Activated CD8-positive, alpha-beta T cell treated with anti-CD3 and anti-CD28 coated beads for 36 hours (primary cell): Measurements from ENCODE around the gene SEPTIN10. TPM values are rescaled to one million over a fixed set of nuclear protein-coding genes. Genes with fewer than 3 reads are reported as not detected.
A peak's percentile ranks its signal among the peaks of the same experiment; 100 is the strongest.

Source experiments
- ATAC-seq: fragments of 200-7000 bp; cut with Tn5 transposase; one replicate; pipeline ENCODE4 v1.10.0; 2021; ENCODE audit warnings: mild to moderate bottlenecking, moderate library complexity
- CTCF ChIA-PET: fragments of 350-600 bp; sonication (Branson Sonifier 250); formaldehyde crosslinking; loops from one replicate; lab custom pipeline; 2021; ENCODE audit warnings: antibody characterized with exemption; lab: Charles Lee
- POLR2A ChIA-PET: fragments of 350-600 bp; sonication (Branson Sonifier 250); formaldehyde crosslinking; loops from one replicate; lab custom pipeline; 2021; ENCODE audit warnings: antibody characterized with exemption; lab: Charles Lee
- DNase-seq: peaks from one replicate; pipeline ENCODE4 v3.0.0-alpha.2; 2020
- H3K27ac Mint-ChIP-seq: one replicate; pipeline ENCODE4 v1.8.0; 2021; ENCODE audit warnings: mild to moderate bottlenecking, mixed read lengths
- H3K27me3 Mint-ChIP-seq: one replicate; pipeline ENCODE4 v1.8.0; 2021; ENCODE audit warnings: mixed read lengths
- H3K36me3 Mint-ChIP-seq: one replicate; pipeline ENCODE4 v1.8.0; 2021; ENCODE audit warnings: low read depth, mixed read lengths
- H3K4me1 Mint-ChIP-seq: one replicate; pipeline ENCODE4 v1.8.0; 2021; ENCODE audit warnings: low read depth, mixed read lengths
- H3K4me3 Mint-ChIP-seq: one replicate; pipeline ENCODE4 v1.8.0; 2021; ENCODE audit warnings: mild to moderate bottlenecking, moderate library complexity, mixed read lengths
- H3K9me3 Mint-ChIP-seq: one replicate; pipeline ENCODE4 v1.8.0; 2021; ENCODE audit warnings: mixed read lengths
- CTCF ChIP-seq: fragments of 200-600 bp; IDR thresholded peaks from one replicate; pipeline ENCODE4 v1.8.0; 2022; ENCODE audit warnings: antibody characterized with exemption, mild to moderate bottlenecking
- intact Hi-C: fragments of 100-400 bp; cut with micrococcal nuclease; formaldehyde crosslinking; loops from one replicate; pipeline ENCODE4 v1.10.0; 2022
- total RNA-seq, 2 experiments: library from RNA; stranded (reverse); gene quantifications; one replicate each; pipeline ENCODE4 v1.2.3, GENCODE V29; 2021

Gene SEPTIN10
- total RNA-seq, 2 experiments from 2014 or later: 0.49 to 0.86 TPM

DNA sequence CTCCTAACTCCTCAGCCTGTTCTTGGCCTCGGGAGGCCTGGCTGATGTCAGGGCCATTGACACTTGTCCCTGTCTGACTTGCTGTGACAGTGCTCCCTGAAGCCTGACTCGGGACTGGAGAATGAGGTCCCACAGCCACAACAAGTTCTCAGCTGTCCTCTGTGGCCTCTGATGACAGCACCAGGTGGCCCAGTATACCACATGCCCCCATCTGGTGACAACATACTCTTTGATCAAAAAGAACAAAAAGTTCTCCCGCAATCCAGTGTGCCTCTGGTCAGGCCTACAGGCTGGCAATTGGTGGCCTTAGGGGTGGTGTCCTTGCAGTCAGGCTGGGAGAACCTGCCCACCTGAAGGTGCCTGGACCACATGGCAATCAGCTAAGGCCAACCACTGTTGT, 102.6 kb downstream of the SEPTIN10 start:
- Mint-ChIP-seq H3K36me3 (no peaks in the 10 kb centered on the region), H3K4me1 (peaks cover 2% of the 10 kb centered on the region), H3K4me3 (no peak overlapping the region), H3K27me3 (no peaks in the 10 kb centered on the region), H3K9me3 (no peaks in the 10 kb centered on the region), H3K27ac (no peak overlapping the region)
- intact Hi-C loops: loop anchor here (2.0 kb wide), 1 partner anchor 382 kb away; the partner anchor contains the start of gene SH3RF3
- POLR2A ChIA-PET: interaction anchor here (0.9 kb wide), 1 partner anchor 369 kb away, joined by 3 read pairs; no protein-coding TSS in a partner anchor
- CTCF ChIA-PET: interaction anchor here (1.0 to 3.5 kb wide), 14 partner anchors 10 to 582 kb away, joined by 3 to 63 read pairs (median 5); partner anchors contain the start of gene SH3RF3
- ATAC-seq: no peak
- DNase-seq: no peak
- no peak for TF ChIP-seq CTCF

GRCh38 chr2:109510136-109511028, 103.4 kb downstream of the SEPTIN10 start:
- Mint-ChIP-seq H3K27ac (no peak overlapping the region), H3K9me3 (no peaks in the 10 kb centered on the region), H3K4me1 (peaks cover 2% of the 10 kb centered on the region), H3K36me3 (no peaks in the 10 kb centered on the region), H3K27me3 (no peaks in the 10 kb centered on the region), H3K4me3 (no peak overlapping the region)
- TF ChIP-seq CTCF: peak; percentile 87
- DNase-seq: peak; percentile 90
- ChIA-PET POLR2A (interaction anchor here (0.8 to 1.6 kb wide), 2 partner anchors 381 to 383 kb away, joined by 3 to 8 read pairs; partner anchors contain the start of gene SH3RF3), CTCF (interaction anchor here (0.6 to 3.5 kb wide), 40 partner anchors 9 to 653 kb away, joined by 3 to 63 read pairs (median 4); partner anchors contain the start of gene SH3RF3)
- intact Hi-C loops: loop anchor here (2.0 kb wide), 1 partner anchor 382 kb away; the partner anchor contains the start of gene SH3RF3
- peak; percentile 88 for ATAC-seq

DNA sequence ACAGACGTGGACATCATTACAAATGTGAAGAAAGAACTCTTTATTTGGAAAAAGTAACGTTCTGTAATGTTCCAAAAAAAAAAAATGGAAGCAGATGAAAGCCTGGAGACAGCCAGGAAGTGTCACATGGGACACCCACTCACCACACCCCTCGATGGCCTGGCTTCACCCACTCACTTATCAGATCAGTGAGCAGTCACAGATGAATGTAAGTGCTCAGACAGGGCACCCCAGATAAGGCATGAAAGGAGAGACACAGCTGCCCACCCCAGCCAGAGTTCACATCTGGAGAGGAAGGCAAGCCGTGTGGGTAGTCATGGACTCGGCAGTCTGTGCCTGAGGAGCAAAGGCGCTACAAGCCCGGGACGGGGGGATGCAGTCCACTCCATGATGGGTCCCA, 105.2 kb downstream of the SEPTIN10 start:
- TF ChIP-seq CTCF: no peak
- intact Hi-C loops: no loop called here
- ChIA-PET CTCF (interaction anchor here (1.7 to 3.5 kb wide), 2 partner anchors 11 to 381 kb away, joined by 7 to 63 read pairs; partner anchors contain the start of gene SH3RF3), POLR2A (no interaction called here)
- no peaks in the 10 kb centered on the region for H3K9me3 Mint-ChIP-seq
- H3K4me3 Mint-ChIP-seq: no peak overlapping the region
- H3K36me3 Mint-ChIP-seq: no peaks in the 10 kb centered on the region
- DNase-seq: no peak
- H3K4me1 Mint-ChIP-seq: no peaks in the 10 kb centered on the region
- H3K27ac Mint-ChIP-seq: no peak overlapping the region
- ATAC-seq: no peak
- no peaks in the 10 kb centered on the region for H3K27me3 Mint-ChIP-seq

DNA sequence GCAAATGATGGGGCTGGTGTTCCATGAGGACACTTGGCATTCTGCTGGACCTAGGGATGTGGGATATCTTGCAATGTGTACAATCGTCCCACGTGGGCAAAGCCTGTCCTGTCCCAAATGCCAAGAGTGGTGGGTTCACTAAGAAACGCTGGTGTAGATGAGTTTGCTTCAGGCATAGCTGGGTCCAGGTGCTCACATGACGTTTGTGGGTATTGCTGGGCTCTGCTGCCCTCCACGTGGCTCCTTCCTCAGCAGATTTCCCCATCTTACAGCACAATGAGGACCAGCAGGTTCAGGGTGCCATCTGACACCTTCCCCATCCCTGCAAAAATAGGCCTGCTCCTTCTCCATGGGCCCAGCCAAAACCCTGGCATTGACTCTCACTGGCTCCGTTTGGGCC, 105.9 kb downstream of the SEPTIN10 start:
- CTCF ChIA-PET: interaction anchor here (3.5 kb wide), 1 partner anchor 381 kb away, joined by 63 read pairs; the partner anchor contains the start of gene SH3RF3
- Mint-ChIP-seq H3K9me3 (no peaks in the 10 kb centered on the region), H3K36me3 (no peaks in the 10 kb centered on the region)

More for the DNA sequence above, 105.9 kb downstream of the SEPTIN10 start:
- Mint-ChIP-seq H3K4me3 (no peak overlapping the region), H3K27ac (no peak overlapping the region), H3K4me1 (no peaks in the 10 kb centered on the region), H3K27me3 (no peaks in the 10 kb centered on the region)
- POLR2A ChIA-PET: no interaction called here
- intact Hi-C loops: no loop called here
- no peak for TF ChIP-seq CTCF
- no peak for DNase-seq
- ATAC-seq: no peak
